OCI-LY7 (cell line): Measurements from ENCODE around the gene PROB1. TPM values are rescaled to one million over a fixed set of nuclear protein-coding genes. Genes with fewer than 3 reads are reported as not detected.

Source experiments
- BruUV-seq: library from RNA; stranded (reverse); fragments of 400-500 nt; replicated peaks from 2 replicates; lab custom pipeline; 2021; lab: Mats Ljungman, UMichigan
- CTCF ChIA-PET: fragments of 300-600 bp; sonication (Branson Sonifier 250); formaldehyde crosslinking; loops from one replicate; lab custom pipeline; 2022; ENCODE audit warnings: antibody characterized with exemption; ENCODE audit not compliant: unreplicated experiment; lab: Charles Lee
- POLR2A ChIA-PET: fragments of 300-600 bp; sonication (Branson Sonifier 250); formaldehyde crosslinking; loops from one replicate; lab custom pipeline; 2022; ENCODE audit warnings: antibody characterized with exemption; lab: Charles Lee
- DNase-seq: peaks from one replicate; pipeline ENCODE4 v3.0.0-alpha.2; 2015; ENCODE audit warnings: low spot score
- H2AFZ ChIP-seq: fragments of 200-600 bp; sonication (generic), shearing (Covaris generic); 2 replicates; pipeline ENCODE4 v1.6.1; 2014; ENCODE audit warnings: mild to moderate bottlenecking, antibody characterized with exemption, low read length, moderate library complexity
- H3K27ac ChIP-seq: fragments of 200-600 bp; sonication (generic); 2 replicates; pipeline ENCODE4 v1.5.1; 2014; ENCODE audit warnings: mixed run types, low read depth, mild to moderate bottlenecking, moderate library complexity, low read length, inconsistent platforms; ENCODE audit not compliant: poor library complexity, severe bottlenecking
- H3K36me3 ChIP-seq: fragments of 200-600 bp; sonication (generic); 2 replicates; pipeline ENCODE4 v1.6.1; 2014; ENCODE audit warnings: mild to moderate bottlenecking, antibody characterized with exemption, low read length, moderate library complexity, mixed read lengths; ENCODE audit not compliant: insufficient read depth
- H3K4me1 ChIP-seq: fragments of 200-600 bp; sonication (generic); 2 replicates; pipeline ENCODE4 v1.5.1; 2014; ENCODE audit warnings: mild to moderate bottlenecking, low read length; ENCODE audit not compliant: insufficient read depth, poor library complexity, severe bottlenecking
- H3K4me2 ChIP-seq: fragments of 200-600 bp; sonication (generic); 2 replicates; pipeline ENCODE4 v1.6.1; 2014; ENCODE audit warnings: mild to moderate bottlenecking, low read length
- H3K4me3 ChIP-seq: fragments of 200-600 bp; sonication (generic); 2 replicates; pipeline ENCODE4 v1.5.1; 2014; ENCODE audit warnings: mild to moderate bottlenecking, low read depth, low read length; ENCODE audit not compliant: poor library complexity, severe bottlenecking
- H3K79me2 ChIP-seq: fragments of 200-600 bp; sonication (generic); 2 replicates; pipeline ENCODE4 v1.6.1; 2016; ENCODE audit warnings: low read depth, mild to moderate bottlenecking, low read length, moderate library complexity, mixed read lengths; ENCODE audit not compliant: insufficient read depth
- H3K9me2 ChIP-seq: fragments of 200-600 bp; sonication (generic); 2 replicates; pipeline ENCODE4 v1.6.1; 2016; ENCODE audit warnings: mild to moderate bottlenecking, low read length, mixed read lengths; ENCODE audit not compliant: insufficient read depth
- H3K9me3 ChIP-seq: fragments of 200-600 bp; sonication (generic); 2 replicates; pipeline ENCODE4 v1.6.1; 2014; ENCODE audit warnings: mild to moderate bottlenecking, mixed run types, low read length, mixed read lengths
- H4K20me1 ChIP-seq: fragments of 200-600 bp; sonication (generic); 2 replicates; pipeline ENCODE4 v1.6.1; 2014; ENCODE audit warnings: mild to moderate bottlenecking, antibody characterized with exemption, low read length, moderate library complexity, mixed read lengths; ENCODE audit not compliant: insufficient read depth
- EZH2phosphoT487 ChIP-seq: fragments of 200-600 bp; sonication (generic); IDR thresholded peaks from 2 replicates; pipeline ENCODE4 v1.6.1; 2018; ENCODE audit warnings: low read depth, borderline replicate concordance, mild to moderate bottlenecking, mixed run types, antibody characterized with exemption, low read length, moderate library complexity, mixed read lengths
- intact Hi-C: fragments of 100-400 bp; cut with micrococcal nuclease; formaldehyde crosslinking; loops from one replicate; pipeline ENCODE4 v1.10.0; 2022; ENCODE audit not compliant: unreplicated experiment
- total RNA-seq, 2 experiments: library from RNA; depleted of rRNA in 1 of 2; stranded (reverse); fragments of >200 nt in 1 of 2; shearing (Covaris generic) in 1 of 2; gene quantifications; 2 replicates each; pipeline ENCODE4 v1.2.3, GENCODE V29; 2014 to 2022
- TF ChIP-seq, protein P1 (sequence below): fragments of 200-600 bp; sonication (generic); conservative IDR thresholded peaks from 2 replicates; pipeline ENCODE4 v1.5.1; 2014; ENCODE audit warnings: mild to moderate bottlenecking, antibody characterized with exemption, low read length, moderate library complexity, mixed read lengths

Gene PROB1
- total RNA-seq, 2 experiments from 2014 or later, result 4.6 to 5.9 TPM

- intact Hi-C loops, result no loop called here
- H3K36me3 ChIP-seq, result peaks cover 38% of the 10 kb centered on the region
- no peaks in the 10 kb centered on the region for H4K20me1 ChIP-seq
- no peak overlapping the region for H3K4me3 ChIP-seq
- no peaks in the 10 kb centered on the region for H3K9me2 ChIP-seq
- no peak overlapping the region for H2AFZ ChIP-seq
- H3K79me2 ChIP-seq, result no peaks in the 10 kb centered on the region
- H3K4me2 ChIP-seq, result no peak overlapping the region
- DNase-seq, result no peak
- ChIA-PET CTCF (interaction anchor here (0.6 kb wide), 2 partner anchors 10 to 277 kb away, joined by 3 to 4 read pairs; no protein-coding TSS in a partner anchor), POLR2A (no interaction called here)
- H3K9me3 ChIP-seq, result no peaks in the 10 kb centered on the region
- H3K27ac ChIP-seq, result no peak overlapping the region
- TF ChIP-seq, protein P1, sequence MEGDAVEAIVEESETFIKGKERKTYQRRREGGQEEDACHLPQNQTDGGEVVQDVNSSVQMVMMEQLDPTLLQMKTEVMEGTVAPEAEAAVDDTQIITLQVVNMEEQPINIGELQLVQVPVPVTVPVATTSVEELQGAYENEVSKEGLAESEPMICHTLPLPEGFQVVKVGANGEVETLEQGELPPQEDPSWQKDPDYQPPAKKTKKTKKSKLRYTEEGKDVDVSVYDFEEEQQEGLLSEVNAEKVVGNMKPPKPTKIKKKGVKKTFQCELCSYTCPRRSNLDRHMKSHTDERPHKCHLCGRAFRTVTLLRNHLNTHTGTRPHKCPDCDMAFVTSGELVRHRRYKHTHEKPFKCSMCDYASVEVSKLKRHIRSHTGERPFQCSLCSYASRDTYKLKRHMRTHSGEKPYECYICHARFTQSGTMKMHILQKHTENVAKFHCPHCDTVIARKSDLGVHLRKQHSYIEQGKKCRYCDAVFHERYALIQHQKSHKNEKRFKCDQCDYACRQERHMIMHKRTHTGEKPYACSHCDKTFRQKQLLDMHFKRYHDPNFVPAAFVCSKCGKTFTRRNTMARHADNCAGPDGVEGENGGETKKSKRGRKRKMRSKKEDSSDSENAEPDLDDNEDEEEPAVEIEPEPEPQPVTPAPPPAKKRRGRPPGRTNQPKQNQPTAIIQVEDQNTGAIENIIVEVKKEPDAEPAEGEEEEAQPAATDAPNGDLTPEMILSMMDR, result no peak
- no peak for TF ChIP-seq EZH2phosphoT487
- no TSS peak for BruUV-seq
- peaks cover 22% of the 10 kb centered on the region for H3K4me1 ChIP-seq
Observed at GRCh38 chr5:139378941-139379361, 16.0 kb downstream of the PROB1 start.

- peaks cover 15% of the 10 kb centered on the region for H3K4me1 ChIP-seq
- POLR2A ChIA-PET, result interaction anchor here (0.6 kb wide), 1 partner anchor 65 kb away, joined by 4 read pairs; no protein-coding TSS in a partner anchor
Observed at GRCh38 chr5:139378101-139378825, 16.6 kb downstream of the PROB1 start.

More at GRCh38 chr5:139378101-139378825, 16.6 kb downstream of the PROB1 start:
- TF ChIP-seq EZH2phosphoT487, result no peak
- TF ChIP-seq, protein P1, result no peak
- Histone ChIP-seq H4K20me1 (no peaks in the 10 kb centered on the region), H3K36me3 (peaks cover 45% of the 10 kb centered on the region), H3K27ac (no peak overlapping the region), H3K9me2 (no peaks in the 10 kb centered on the region), H3K9me3 (no peaks in the 10 kb centered on the region), H3K4me3 (no peak overlapping the region), H3K79me2 (no peaks in the 10 kb centered on the region), H2AFZ (no peak overlapping the region), H3K4me2 (no peak overlapping the region)
- no peak for DNase-seq
- BruUV-seq, result no TSS peak
- intact Hi-C loops, result no loop called here
- CTCF ChIA-PET, result interaction anchor here (1.4 kb wide), 1 partner anchor 8 kb away, joined by 3 read pairs; no protein-coding TSS in a partner anchor
